Endothelial cell of umbilical vein (primary cell): ENCODE results near the gene SDR39U1. TPM values are rescaled to one million over a fixed set of nuclear protein-coding genes. Genes with fewer than 3 reads are reported as not detected.

Experiments used
- BruUV-seq: library from RNA; stranded (reverse); fragments of 400-500 nt; replicated peaks from 2 replicates; lab custom pipeline; 2021; lab: Mats Ljungman, UMichigan
- CTCF ChIA-PET: fragments of 300-600, 350-600 bp; sonication (Branson Sonifier 250); formaldehyde crosslinking; loops from one replicate; lab custom pipeline; 2021; ENCODE audit warnings: antibody characterized with exemption, inconsistent platforms; lab: Charles Lee
- POLR2A ChIA-PET: fragments of 300-600, 350-600 bp; sonication (Branson Sonifier 250); formaldehyde crosslinking; loops from one replicate; lab custom pipeline; 2021; ENCODE audit warnings: antibody characterized with exemption, inconsistent platforms; lab: Charles Lee
- DNase-seq: peaks from one replicate; pipeline ENCODE4 v3.0.0-alpha.2; 2011; ENCODE audit warnings: low read depth, low spot score
- FAIRE-seq: peaks from 2 replicates; lab custom pipeline; 2011; peaks lifted over from hg19 to GRCh38; lab: Jason Lieb, UNC
- H2AFZ ChIP-seq: 2 replicates; pipeline ENCODE4 v1.6.0; 2012; ENCODE audit warnings: low read depth, low read length, control low read depth, inconsistent platforms
- H3K27ac ChIP-seq: 2 replicates; pipeline ENCODE4 v1.5.1; 2011; ENCODE audit warnings: low read depth, mild to moderate bottlenecking, control low read depth, low read length, moderate library complexity; ENCODE audit not compliant: insufficient read depth
- H3K27me3 ChIP-seq, 2 experiments: 2 replicates each; pipeline versions ENCODE4 v1.6.0 to v1.6.1; 2011; ENCODE audit warnings: low read length in 2 of 2, mixed read lengths in 1 of 2; ENCODE audit not compliant: control insufficient read depth in 2 of 2, insufficient read depth in 2 of 2
- H3K36me3 ChIP-seq, 2 experiments: 2 replicates in 1 of 2; 3 replicates in 1 of 2; pipeline ENCODE4 v1.5.1; 2011; ENCODE audit warnings: low read length in 2 of 2, mild to moderate bottlenecking in 1 of 2, moderate library complexity in 1 of 2; ENCODE audit not compliant: control insufficient read depth in 2 of 2, insufficient read depth in 2 of 2; ENCODE audit errors: extremely low read depth in 1 of 2
- H3K4me1 ChIP-seq: 3 replicates; pipeline ENCODE4 v1.5.1; 2011; ENCODE audit warnings: mild to moderate bottlenecking, low read length; ENCODE audit not compliant: control insufficient read depth, insufficient read depth; ENCODE audit errors: extremely low read depth
- H3K4me2 ChIP-seq: 2 replicates; pipeline ENCODE4 v1.6.1; 2011; ENCODE audit warnings: low read length, control low read depth, mixed read lengths; ENCODE audit not compliant: insufficient read depth
- H3K4me3 ChIP-seq, 3 experiments: fragments of 200-600 bp in 1 of 3; sonication (generic), shearing (Covaris generic) in 1 of 3; replicated peaks in 1 of 3; 2 replicates each; pipeline ENCODE4 v1.5.1; 2011 to 2016; ENCODE audit warnings: control low read depth in 3 of 3, low read length in 3 of 3, mild to moderate bottlenecking in 2 of 3, inconsistent platforms in 1 of 3, low read depth in 1 of 3, moderate library complexity in 1 of 3; ENCODE audit not compliant: insufficient read depth in 1 of 3
- H3K79me2 ChIP-seq: 2 replicates; pipeline ENCODE4 v1.6.0; 2012; ENCODE audit warnings: low read length, inconsistent platforms; ENCODE audit not compliant: control insufficient read depth, insufficient read depth
- H3K9ac ChIP-seq: replicated peaks from 2 replicates; pipeline ENCODE3; 2011; ENCODE audit warnings: low read length, control low read depth; ENCODE audit not compliant: insufficient read depth; ENCODE audit errors: extremely low read depth
- H3K9me1 ChIP-seq: replicated peaks from 3 replicates; pipeline ENCODE4 v1.6.0; 2011; ENCODE audit warnings: mild to moderate bottlenecking, low read length; ENCODE audit not compliant: control insufficient read depth, insufficient read depth; ENCODE audit errors: extremely low read depth
- H3K9me3 ChIP-seq: replicated peaks from 2 replicates; pipeline ENCODE4 v1.5.1; 2012; ENCODE audit warnings: low read length, inconsistent platforms; ENCODE audit not compliant: control insufficient read depth, insufficient read depth
- H4K20me1 ChIP-seq: replicated peaks from 2 replicates; pipeline ENCODE3; 2011; ENCODE audit warnings: mild to moderate bottlenecking, low read length; ENCODE audit not compliant: control insufficient read depth, insufficient read depth; ENCODE audit errors: extremely low read depth
- EZH2 ChIP-seq: IDR thresholded peaks from 2 replicates; pipeline ENCODE4 v1.6.1; 2012; ENCODE audit warnings: borderline replicate concordance, low read depth, mild to moderate bottlenecking, moderate library complexity, low read length, inconsistent platforms; ENCODE audit not compliant: severe bottlenecking
- JUN ChIP-seq: IDR thresholded peaks from 2 replicates; pipeline ENCODE4 v1.6.1; 2011; ENCODE audit warnings: borderline replicate concordance, low read depth; ENCODE audit not compliant: insufficient read length, insufficient read depth
- POLR2A ChIP-seq: IDR thresholded peaks from 2 replicates; pipeline ENCODE4 v1.6.1; 2012; ENCODE audit warnings: low read depth, mild to moderate bottlenecking, control low read depth, low read length
- POLR2AphosphoS5 ChIP-seq: IDR thresholded peaks from 2 replicates; pipeline ENCODE4 v1.6.1; 2012; ENCODE audit warnings: low read depth, mild to moderate bottlenecking, control low read depth, low read length, moderate library complexity; ENCODE audit not compliant: insufficient read depth
- dilution Hi-C: fragments of 300-500 bp; cut with MboI; formaldehyde crosslinking; loops from one replicate; pipeline ENCODE4 v1.15.0; 2019; ENCODE audit warnings: low sequenced_read_pairs; ENCODE audit not compliant: extremely low pct_ligation_motif_present
- intact Hi-C: fragments of 100-400 bp; cut with micrococcal nuclease; formaldehyde crosslinking; loops from one replicate; pipeline ENCODE4 v1.10.0; 2022
- polyA plus RNA-seq, 4 experiments: library from polyadenylated mRNA; depleted of rRNA in 3 of 4; stranded (reverse) in 3 of 4; unstranded in 1 of 4; fragments of >200 nt; gene quantifications; 2 replicates each; pipeline versions ENCODE4 v1.2.1 to v1.2.3, GENCODE V29; 2011 to 2012; ENCODE audit warnings: missing spikeins in 1 of 4
- total RNA-seq: library from RNA; stranded (reverse); gene quantifications from 2 replicates; pipeline ENCODE4 v1.2.3, GENCODE V29; 2021

Gene SDR39U1
- total and polyA plus RNA-seq, 2 donors (not counting 3 experiments of a cell fraction or from before 2014, with no cell fraction given) = 40.2 to 72.6 TPM

GRCh38 chr14:24461336-24461735 lies 18.8 kb upstream of the SDR39U1 start:
- Histone ChIP-seq H3K27me3 (no peaks in the 10 kb centered on the region), H3K9me3 (no peaks in the 10 kb centered on the region), H3K36me3 (no peaks in the 10 kb centered on the region), H4K20me1 (no peaks in the 10 kb centered on the region), H2AFZ (no peak overlapping the region), H3K79me2 (no peaks in the 10 kb centered on the region), H3K4me1 (no peaks in the 10 kb centered on the region), H3K4me2 (no peak overlapping the region), H3K9me1 (no peaks in the 10 kb centered on the region), H3K9ac (no peak overlapping the region), H3K4me3 (no peak overlapping the region), H3K27ac (no peak overlapping the region)
- BruUV-seq = no TSS peak
- FAIRE-seq = no peak
- POLR2A ChIA-PET = no interaction called here
- DNase-seq = no peak
- dilution Hi-C loops = no loop called here
- TF ChIP-seq EZH2 = no peak
- TF ChIP-seq POLR2AphosphoS5 = no peak
- intact Hi-C loops = no loop called here
- CTCF ChIA-PET = no interaction called here

- no peaks in the 10 kb centered on the region for H3K9me3 ChIP-seq
- H3K9ac ChIP-seq = no peak overlapping the region
- no TSS peak for BruUV-seq
- H4K20me1 ChIP-seq = no peaks in the 10 kb centered on the region
- no peak for DNase-seq
- POLR2A ChIA-PET = interaction anchor here (1.1 kb wide), 1 partner anchor 17 kb away, joined by 3 read pairs; no protein-coding TSS in a partner anchor
- FAIRE-seq = no peak
- no peak overlapping the region for H3K4me2 ChIP-seq
- H3K9me1 ChIP-seq = no peaks in the 10 kb centered on the region
- intact Hi-C loops = no loop called here
- CTCF ChIA-PET = interaction anchor here (1.4 to 2.0 kb wide), 2 partner anchors 22 to 126 kb away, joined by 4 to 5 read pairs; no protein-coding TSS in a partner anchor
- no peaks in the 10 kb centered on the region for H3K4me1 ChIP-seq
- dilution Hi-C loops = no loop called here
- no peaks in the 10 kb centered on the region for H3K27me3 ChIP-seq
- TF ChIP-seq POLR2A (no peak), JUN (no peak)
- no peaks in the 10 kb centered on the region for H3K36me3 ChIP-seq
- H2AFZ ChIP-seq = no peak overlapping the region
- H3K79me2 ChIP-seq = no peaks in the 10 kb centered on the region
- H3K4me3 ChIP-seq = no peak overlapping the region
- no peak overlapping the region for H3K27ac ChIP-seq
Measured at GRCh38 chr14:24459331-24459730, 16.8 kb upstream of the SDR39U1 start.
